Activated CD4-positive, CD25-positive, alpha-beta regulatory T cell (primary cell): ENCODE results near the gene AP4M1.
A peak's percentile ranks its signal among the peaks of the same experiment; 100 is the strongest.
"Not testable (repeated sequence)": the region's sequence is repeated elsewhere in the genome, so short reads cannot be mapped to it uniquely, and the experiment has no call there.

Experiments used
- DNase-seq, 4 experiments: peaks; one replicate each; lab custom pipeline; 2025; lab: John Stamatoyannopoulos, UW

Gene AP4M1

GRCh38 chr7:100109521-100110163, 8.2 kb downstream of the AP4M1 start:
- no peak for DNase-seq

DNA sequence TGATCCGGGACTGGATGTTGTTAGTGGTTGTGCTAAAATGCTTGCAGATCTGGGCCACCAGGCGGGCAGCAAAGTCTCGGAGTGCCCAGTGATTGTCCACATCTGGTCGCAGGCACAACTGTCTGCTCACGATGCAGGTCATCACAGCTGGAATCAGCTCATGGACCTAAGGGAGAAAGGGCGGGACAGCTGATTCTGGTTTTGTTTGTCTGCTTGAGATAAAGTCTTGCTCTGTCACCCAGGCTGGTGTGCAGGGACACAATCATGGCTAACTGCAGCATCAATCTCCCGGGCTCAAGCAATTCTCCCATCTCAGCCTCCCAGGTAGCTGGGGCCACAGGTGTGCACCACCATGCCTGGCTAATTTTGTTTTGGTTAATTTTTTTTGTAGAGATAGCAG, 9.7 kb downstream of the AP4M1 start:
- no peak for DNase-seq

DNA sequence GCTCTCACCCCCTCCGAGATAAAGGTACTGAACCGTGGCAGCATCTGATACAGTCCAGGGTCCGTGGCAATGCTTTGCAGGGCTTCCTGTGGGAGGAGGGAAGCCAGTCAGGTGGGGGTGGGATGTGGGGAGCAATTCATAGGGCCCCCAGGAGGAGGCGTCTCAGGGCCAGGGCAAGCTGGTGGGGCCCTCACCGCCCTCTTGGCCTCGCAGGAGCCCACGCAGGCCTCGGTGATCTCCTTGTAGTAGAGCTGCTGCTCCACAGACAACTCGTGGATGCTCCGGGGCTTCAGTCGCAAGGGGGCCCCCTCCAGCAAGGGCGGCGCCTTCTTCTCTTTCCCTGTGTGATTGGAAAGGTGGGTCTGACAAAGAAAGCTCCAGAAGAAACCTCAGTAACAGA, 10.5 kb downstream of the AP4M1 start:
- no peak for DNase-seq

- no peak for DNase-seq
Observed at GRCh38 chr7:100115026-100115425, 13.6 kb downstream of the AP4M1 start.

- no peak for DNase-seq
Observed at GRCh38 chr7:100118388-100119071, 17.1 kb downstream of the AP4M1 start.

GRCh38 chr7:100119072-100119969, 17.9 kb downstream of the AP4M1 start, which contains the start of the genes CNPY4 and TAF6:
CNPY4 (plus strand) TSS chr7:100119634; CDS start chr7:100119745, 111 bp downstream.
TAF6 (minus strand) TSS chr7:100119358; CDS start chr7:100114209, 5,149 bp downstream.
- DNase-seq: peak; percentile 83 to 89 (median 87)

GRCh38 chr7:100119970-100120732, 18.7 kb downstream of the AP4M1 start:
- peak; percentile 30 to 50 (median 44) for DNase-seq

GRCh38 chr7:100120733-100121036, 19.2 kb downstream of the AP4M1 start:
- DNase-seq: no peak

- DNase-seq: no peak
Observed at GRCh38 chr7:100122067-100122466, 20.6 kb downstream of the AP4M1 start.

DNA sequence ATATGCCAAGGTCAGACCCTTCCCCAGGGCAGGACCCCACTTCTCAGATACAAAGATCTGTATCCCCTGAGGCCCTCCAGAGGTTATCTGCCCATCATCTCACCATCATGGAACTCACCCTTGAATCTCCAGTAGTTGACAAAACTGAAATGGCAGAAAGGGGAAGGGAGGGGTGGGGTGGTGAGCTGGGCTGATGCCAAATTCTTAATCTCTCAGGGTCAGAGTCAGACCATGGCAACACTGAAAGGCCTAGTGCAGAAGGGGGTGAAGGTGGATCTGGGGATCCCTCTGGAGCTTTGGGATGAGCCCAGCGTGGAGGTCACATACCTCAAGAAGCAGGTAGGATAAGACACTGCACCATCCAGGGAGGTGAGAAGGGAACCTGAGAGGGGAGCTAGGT, 21.1 kb downstream of the AP4M1 start:
- no peak for DNase-seq

DNA sequence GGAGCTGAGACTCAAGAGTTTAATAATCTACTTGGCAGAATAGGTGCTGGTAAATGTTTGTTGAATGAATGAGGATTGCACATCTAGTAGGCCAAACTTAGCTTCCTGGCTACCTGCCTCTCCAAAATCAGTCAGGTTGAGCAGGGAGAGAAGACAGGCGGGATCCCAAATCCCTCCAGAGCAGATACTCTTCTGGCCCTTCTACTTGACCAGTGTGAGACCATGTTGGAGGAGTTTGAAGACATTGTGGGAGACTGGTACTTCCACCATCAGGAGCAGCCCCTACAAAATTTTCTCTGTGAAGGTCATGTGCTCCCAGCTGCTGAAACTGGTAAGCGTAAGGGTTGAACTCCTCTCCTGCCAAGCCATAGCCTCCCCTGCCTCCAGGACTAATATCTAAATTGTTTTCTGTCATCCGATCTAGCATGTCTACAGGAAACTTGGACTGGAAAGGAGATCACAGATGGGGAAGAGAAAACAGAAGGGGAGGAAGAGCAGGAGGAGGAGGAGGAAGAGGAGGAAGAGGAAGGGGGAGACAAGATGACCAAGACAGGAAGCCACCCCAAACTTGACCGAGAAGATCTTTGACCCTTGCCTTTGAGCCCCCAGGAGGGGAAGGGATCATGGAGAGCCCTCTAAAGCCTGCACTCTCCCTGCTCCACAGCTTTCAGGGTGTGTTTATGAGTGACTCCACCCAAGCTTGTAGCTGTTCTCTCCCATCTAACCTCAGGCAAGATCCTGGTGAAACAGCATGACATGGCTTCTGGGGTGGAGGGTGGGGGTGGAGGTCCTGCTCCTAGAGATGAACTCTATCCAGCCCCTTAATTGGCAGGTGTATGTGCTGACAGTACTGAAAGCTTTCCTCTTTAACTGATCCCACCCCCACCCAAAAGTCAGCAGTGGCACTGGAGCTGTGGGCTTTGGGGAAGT, 23.1 kb downstream of the AP4M1 start:
- no peak for DNase-seq

GRCh38 chr7:100126239-100126930, 24.9 kb downstream of the AP4M1 start:
- no peak for DNase-seq

DNA sequence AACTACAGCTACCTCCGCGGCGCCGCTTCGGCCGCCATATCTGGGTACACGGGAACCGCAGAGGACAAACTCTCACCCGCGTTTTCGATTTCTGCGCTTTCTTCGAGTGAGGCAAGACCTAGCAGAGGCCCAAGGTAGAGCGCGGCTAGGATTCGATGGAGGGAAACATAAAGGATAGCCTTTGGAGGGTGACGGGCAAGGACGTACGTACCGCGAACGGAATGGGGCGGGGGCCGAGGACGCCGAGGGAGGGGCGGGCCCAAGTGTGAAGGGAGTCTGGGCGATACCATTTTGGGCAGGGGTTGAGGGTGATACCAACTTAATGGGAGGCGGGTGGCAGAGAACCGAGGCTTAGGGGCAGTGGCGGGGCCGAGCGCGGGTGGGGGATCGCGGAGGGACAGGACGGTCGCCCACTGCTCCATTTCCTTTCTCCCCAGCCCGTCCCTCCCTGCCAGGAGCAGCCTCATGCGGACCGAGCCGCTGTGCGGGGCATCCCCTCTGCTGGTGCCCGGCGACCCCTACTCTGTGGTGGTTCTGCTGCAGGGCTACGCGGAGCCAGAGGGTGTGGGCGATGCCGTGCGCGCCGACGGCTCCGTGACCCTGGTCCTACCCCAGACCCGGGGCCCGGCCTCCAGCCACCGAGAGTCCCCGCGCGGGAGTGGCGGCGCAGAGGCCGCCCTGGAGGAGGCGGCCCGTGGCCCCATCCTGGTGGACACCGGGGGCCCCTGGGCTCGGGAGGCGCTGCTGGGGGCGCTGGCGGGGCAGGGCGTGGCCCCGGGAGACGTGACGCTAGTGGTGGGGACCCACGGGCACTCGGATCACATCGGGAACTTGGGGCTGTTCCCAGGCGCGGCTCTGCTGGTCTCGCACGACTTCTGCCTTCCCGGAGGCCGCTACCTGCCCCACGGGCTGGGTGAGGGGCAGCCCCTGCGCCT, 25.8 kb downstream of the AP4M1 start, which contains the start of gene MBLAC1:
TSS of gene MBLAC1 (plus strand) at position 37 of the 935 bp plus-strand sequence. CDS start at position 466, 429 bp downstream.
- DNase-seq: peak; percentile 74 to 86 (median 81)

DNA sequence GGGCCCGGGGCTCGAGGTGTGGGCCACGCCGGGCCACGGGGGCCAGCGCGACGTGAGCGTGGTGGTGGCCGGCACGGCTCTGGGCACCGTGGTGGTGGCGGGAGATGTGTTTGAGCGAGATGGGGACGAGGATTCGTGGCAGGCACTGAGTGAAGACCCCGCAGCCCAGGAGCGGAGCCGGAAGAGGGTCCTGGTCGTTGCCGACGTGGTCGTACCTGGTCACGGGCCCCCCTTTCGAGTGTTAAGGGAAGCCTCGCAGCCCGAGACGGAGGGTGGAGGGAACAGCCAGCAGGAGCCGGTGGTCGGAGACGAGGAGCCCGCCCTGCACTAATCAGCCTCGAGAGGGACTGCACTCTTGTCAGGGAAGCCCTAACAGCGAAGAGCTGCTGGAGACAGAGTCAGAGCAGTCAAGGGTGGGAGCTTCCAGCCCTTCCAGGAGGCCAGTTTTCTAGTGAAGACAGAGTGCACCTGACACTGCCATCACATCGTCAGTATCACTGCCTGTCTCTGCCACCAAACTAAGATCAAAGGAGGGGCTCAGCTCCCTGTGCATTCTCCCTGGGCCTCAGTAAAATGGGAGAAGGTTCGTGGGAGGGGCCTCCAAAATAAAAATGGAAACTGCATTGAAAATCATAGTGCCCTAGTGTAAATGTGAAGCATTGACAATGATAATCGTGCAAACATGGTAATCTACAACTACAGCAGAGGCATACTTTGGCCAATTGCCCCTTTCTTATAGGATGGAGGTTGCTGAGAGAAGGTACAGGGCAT, 26.6 kb downstream of the AP4M1 start:
- no peak for DNase-seq

- no peak for DNase-seq
Observed at GRCh38 chr7:100128637-100128963, 27.2 kb downstream of the AP4M1 start.

DNA sequence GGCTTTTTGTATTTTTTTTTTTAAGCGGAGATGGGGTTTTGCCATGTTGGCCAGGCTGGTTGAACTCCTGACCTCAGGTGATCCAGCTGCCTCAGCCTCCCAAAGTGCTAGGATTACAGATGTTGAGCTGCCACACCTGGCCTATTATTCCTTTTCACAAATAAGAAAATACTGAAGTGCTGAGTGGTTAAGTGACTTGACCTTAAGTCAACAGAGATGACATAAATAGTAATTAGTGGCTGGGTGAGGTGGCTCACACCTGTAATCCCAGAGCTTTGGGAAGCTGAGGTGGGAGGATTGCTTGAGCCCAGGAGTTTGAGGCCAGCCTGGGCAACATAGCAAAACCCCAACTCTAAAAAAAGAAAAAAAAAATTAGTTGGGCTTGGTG, 28.8 kb downstream of the AP4M1 start:
- DNase-seq: not testable (repeated sequence)

GRCh38 chr7:100130608-100131453, 29.4 kb downstream of the AP4M1 start:
- DNase-seq: peak; percentile 61 to 69 (median 64)
